ENCODE data around the gene SOX9.

SOX9 gene

DNA sequence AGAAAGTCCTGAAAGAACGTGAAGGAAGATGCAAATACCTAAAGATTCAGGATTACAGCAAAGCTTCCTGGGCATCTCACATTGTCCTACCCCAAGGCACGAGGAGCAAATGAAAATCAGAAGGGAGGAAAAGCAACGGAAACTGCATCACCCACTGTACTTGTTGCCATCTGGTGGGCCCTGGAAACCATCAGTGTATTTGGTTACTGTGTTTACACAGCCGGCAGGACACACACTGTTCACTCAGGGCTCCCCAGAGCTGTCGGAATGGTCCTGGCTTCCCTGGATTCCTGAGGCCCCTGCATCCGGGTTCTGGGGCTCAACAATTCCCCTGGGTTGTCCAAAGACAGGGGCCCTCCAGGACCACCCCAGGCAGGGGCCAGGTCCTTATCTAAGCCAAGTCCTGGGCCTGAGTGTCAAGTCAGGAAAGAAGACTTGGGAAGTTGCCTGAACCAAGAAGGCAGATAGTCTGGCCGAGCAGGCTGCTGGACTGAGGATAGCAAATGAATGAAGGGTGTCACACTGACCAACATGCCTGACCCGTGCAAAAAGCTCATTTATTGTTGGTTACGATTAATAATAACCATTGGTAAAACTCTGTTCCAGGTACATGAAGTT lies 52.8 kb downstream of the SOX9 start:
- H3K9ac ChIP-seq (ENCODE audit: low read length): no peak overlapping the region
- H3K9me3 ChIP-seq (ENCODE audit: control insufficient read depth, low read length): no peaks in the 10 kb centered on the region
- no peaks in the 10 kb centered on the region for H3K27me3 ChIP-seq (ENCODE audit: control insufficient read depth, insufficient read depth, low read length)
- H3K4me3 ChIP-seq (ENCODE audit: low read length): no peak overlapping the region
- no peaks in the 10 kb centered on the region for H3K36me3 ChIP-seq (ENCODE audit: control insufficient read depth, insufficient read depth, low read length)
- peaks cover 28% of the 10 kb centered on the region for H3K4me1 ChIP-seq (ENCODE audit: control insufficient read depth, insufficient read depth, low read length)

- no peak overlapping the region for H3K4me3 ChIP-seq (ENCODE audit: low read length)
- H3K4me1 ChIP-seq (ENCODE audit: control insufficient read depth, insufficient read depth, low read length): peaks cover 28% of the 10 kb centered on the region
- no peaks in the 10 kb centered on the region for H3K9me3 ChIP-seq (ENCODE audit: control insufficient read depth, low read length)
- no peaks in the 10 kb centered on the region for H3K27me3 ChIP-seq (ENCODE audit: control insufficient read depth, insufficient read depth, low read length)
- H3K9ac ChIP-seq (ENCODE audit: low read length): no peak overlapping the region
- no peaks in the 10 kb centered on the region for H3K36me3 ChIP-seq (ENCODE audit: control insufficient read depth, insufficient read depth, low read length)
Observed at GRCh38 chr17:72175263-72175662, 54.4 kb downstream of the SOX9 start.
